ENCODE measurements around the gene BPI. TPM values are rescaled to one million over a fixed set of nuclear protein-coding genes. Genes with fewer than 3 reads are reported as not detected.
"Not testable (repeated sequence)": the region's sequence is repeated elsewhere in the genome, so short reads cannot be mapped to it uniquely, and the experiment has no call there.

Gene BPI
- total RNA-seq, 1 experiment from 2014 or later = not detected

GRCh38 chr20:38284066-38284650 is 19.8 kb upstream of the BPI start:
- H3K36me3 ChIP-seq (ENCODE audit: control insufficient read depth in 1 of 2, insufficient read depth in 2 of 2, low read length in 2 of 2); BruUV-seq (replicated peaks); CTCF ChIA-PET; H4K20me1 ChIP-seq (ENCODE audit: insufficient read depth); H3K79me2 ChIP-seq (ENCODE audit: insufficient read depth, low read length); RAD21 ChIA-PET (ENCODE audit: low non-redundant PET in 1 of 2, low total read pairs in 2 of 2, uncharacterized antibody in 2 of 2, unreplicated experiment in 2 of 2); H3K9ac ChIP-seq (ENCODE audit: low read length); H3K27ac ChIP-seq (ENCODE audit: low read depth, low read length); H3K9me3 ChIP-seq (ENCODE audit: control insufficient read depth in 1 of 2, insufficient read depth in 1 of 2, low read depth in 1 of 2, low read length in 2 of 2); intact Hi-C loops (cut with micrococcal nuclease); H3K4me3 ChIP-seq (replicated peaks in 1 of 2; ENCODE audit: low read depth in 1 of 2, low read length in 2 of 2); ATAC-seq; H3K27me3 ChIP-seq (ENCODE audit: insufficient read depth, low read length); POLR2A ChIA-PET; H3K4me2 ChIP-seq (ENCODE audit: low read length); DNase-seq (ENCODE audit: low read depth, low spot score); H3K9me2 ChIP-seq (ENCODE audit: insufficient read depth); H2AFZ ChIP-seq (ENCODE audit: low read depth, low read length, poor library complexity, severe bottlenecking): not testable (repeated sequence)
- H3K4me1 ChIP-seq (ENCODE audit: control insufficient read depth in 1 of 2, insufficient read depth in 2 of 2, low read length in 2 of 2) = peaks cover 7 to 15% of the 10 kb centered on the region in 2 experiments; a peak in 3 of 4 replicates

GRCh38 chr20:38284893-38285444 is 19.0 kb upstream of the BPI start:
- H4K20me1 ChIP-seq (ENCODE audit: insufficient read depth) = no peaks in the 10 kb centered on the region
- peaks cover 3 to 10% of the 10 kb centered on the region in 2 experiments; a peak in 3 of 4 replicates for H3K4me1 ChIP-seq (ENCODE audit: control insufficient read depth in 1 of 2, insufficient read depth in 2 of 2, low read length in 2 of 2)
- no peak overlapping the region for H3K4me2 ChIP-seq (ENCODE audit: low read length)
- POLR2A ChIA-PET = no interaction called here
- H3K27ac ChIP-seq (ENCODE audit: low read depth, low read length) = no peak overlapping the region
- H3K9me2 ChIP-seq (ENCODE audit: insufficient read depth) = no peaks in the 10 kb centered on the region
- ATAC-seq (no peak), DNase-seq (ENCODE audit: low read depth, low spot score) (no peak)
- H3K9me3 ChIP-seq (ENCODE audit: control insufficient read depth in 1 of 2, insufficient read depth in 1 of 2, low read depth in 1 of 2, low read length in 2 of 2) = no peaks in the 10 kb centered on the region; a peak in 1 of 4 replicates
- no peaks in the 10 kb centered on the region for H3K79me2 ChIP-seq (ENCODE audit: insufficient read depth, low read length)
- CTCF ChIA-PET = no interaction called here
- no peak overlapping the region for H2AFZ ChIP-seq (ENCODE audit: low read depth, low read length, poor library complexity, severe bottlenecking)
- no peaks in the 10 kb centered on the region for H3K27me3 ChIP-seq (ENCODE audit: insufficient read depth, low read length)
- RAD21 ChIA-PET (ENCODE audit: low non-redundant PET in 1 of 2, low total read pairs in 2 of 2, uncharacterized antibody in 2 of 2, unreplicated experiment in 2 of 2) = no interaction called here
- TF ChIP-seq CBX3 (IDR thresholded peaks at IDR 0.05; ENCODE audit: low read depth) (no peak), EZH2phosphoT487 (IDR thresholded peaks at IDR 0.05; ENCODE audit: borderline replicate concordance) (no peak), CEBPB (IDR thresholded peaks at IDR 0.05; ENCODE audit: low read depth) (no peak), ZBTB33 (IDR thresholded peaks at IDR 0.05; ENCODE audit: extremely low read depth, insufficient replicate concordance, low read length) (no peak), SP1 (IDR thresholded peaks at IDR 0.05; ENCODE audit: low read depth) (no peak), MAX (IDR thresholded peaks at IDR 0.05) (no peak), EGR1 (IDR thresholded peaks at IDR 0.05; ENCODE audit: low read depth) (no peak), REST (IDR thresholded peaks at IDR 0.05; ENCODE audit: low read depth) (no peak), SRF (IDR thresholded peaks at IDR 0.05; ENCODE audit: low read depth) (no peak), SIN3A (IDR thresholded peaks at IDR 0.05; ENCODE audit: low read depth) (no peak), ATF3 (IDR thresholded peaks at IDR 0.05) (no peak), TCF7L2 (IDR thresholded peaks at IDR 0.05; ENCODE audit: borderline replicate concordance, extremely low read depth, insufficient read depth, insufficient read length) (no peak), EZH2 (IDR thresholded peaks at IDR 0.05) (no peak), POLR2AphosphoS5 (IDR thresholded peaks at IDR 0.05; ENCODE audit: low read depth, low read length) (no peak), RAD21 (IDR thresholded peaks at IDR 0.05; ENCODE audit: low read depth) (no peak)
- no peak overlapping the region for H3K9ac ChIP-seq (ENCODE audit: low read length)
- no peak overlapping the region for H3K4me3 ChIP-seq (replicated peaks in 1 of 2; ENCODE audit: low read depth in 1 of 2, low read length in 2 of 2)
- no peaks in the 10 kb centered on the region for H3K36me3 ChIP-seq (ENCODE audit: control insufficient read depth in 1 of 2, insufficient read depth in 2 of 2, low read length in 2 of 2)
- intact Hi-C loops (cut with micrococcal nuclease) = no loop called here
- BruUV-seq (replicated peaks) = no TSS peak
